ENCODE measurements around the gene FLCN.

Gene FLCN

DNA sequence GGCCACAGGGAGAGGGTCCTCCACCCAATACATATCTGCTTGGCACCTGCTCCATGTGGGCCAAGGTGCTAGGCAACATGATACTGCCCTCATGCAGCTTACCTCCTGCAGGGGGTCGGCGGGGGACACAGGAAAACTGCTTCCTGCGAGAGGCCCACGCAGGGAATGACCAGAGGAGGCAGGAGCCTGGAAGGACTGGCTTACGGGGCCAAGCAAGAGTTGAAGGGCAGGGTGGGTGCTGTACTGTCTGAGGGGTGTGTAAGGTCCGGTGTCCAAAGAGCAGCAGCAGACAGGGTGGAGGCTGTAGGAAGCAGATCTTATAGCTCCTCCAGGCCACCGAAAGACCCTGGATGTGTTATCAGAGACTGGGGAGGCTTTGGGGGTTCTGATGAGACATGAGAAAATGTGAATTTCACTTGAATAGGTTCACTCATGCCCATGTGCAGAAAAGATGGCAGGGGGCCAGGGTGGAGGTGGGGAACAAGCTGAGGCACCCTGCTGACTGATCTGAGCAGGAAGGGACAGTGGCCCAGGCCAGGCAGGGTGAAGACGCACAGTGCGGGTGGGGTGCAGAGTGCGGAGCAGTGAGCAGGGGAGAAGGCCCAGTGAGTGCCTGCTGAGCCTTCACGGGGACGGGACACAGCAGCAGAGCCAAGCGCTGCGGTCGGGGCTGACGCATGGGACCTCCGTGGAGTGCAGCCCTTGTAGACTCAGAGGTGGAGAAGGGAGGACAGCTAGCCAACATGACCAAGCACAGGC is 8.3 kb downstream of the FLCN start:
- TF ChIP-seq, protein P1, sequence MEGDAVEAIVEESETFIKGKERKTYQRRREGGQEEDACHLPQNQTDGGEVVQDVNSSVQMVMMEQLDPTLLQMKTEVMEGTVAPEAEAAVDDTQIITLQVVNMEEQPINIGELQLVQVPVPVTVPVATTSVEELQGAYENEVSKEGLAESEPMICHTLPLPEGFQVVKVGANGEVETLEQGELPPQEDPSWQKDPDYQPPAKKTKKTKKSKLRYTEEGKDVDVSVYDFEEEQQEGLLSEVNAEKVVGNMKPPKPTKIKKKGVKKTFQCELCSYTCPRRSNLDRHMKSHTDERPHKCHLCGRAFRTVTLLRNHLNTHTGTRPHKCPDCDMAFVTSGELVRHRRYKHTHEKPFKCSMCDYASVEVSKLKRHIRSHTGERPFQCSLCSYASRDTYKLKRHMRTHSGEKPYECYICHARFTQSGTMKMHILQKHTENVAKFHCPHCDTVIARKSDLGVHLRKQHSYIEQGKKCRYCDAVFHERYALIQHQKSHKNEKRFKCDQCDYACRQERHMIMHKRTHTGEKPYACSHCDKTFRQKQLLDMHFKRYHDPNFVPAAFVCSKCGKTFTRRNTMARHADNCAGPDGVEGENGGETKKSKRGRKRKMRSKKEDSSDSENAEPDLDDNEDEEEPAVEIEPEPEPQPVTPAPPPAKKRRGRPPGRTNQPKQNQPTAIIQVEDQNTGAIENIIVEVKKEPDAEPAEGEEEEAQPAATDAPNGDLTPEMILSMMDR (IDR thresholded peaks at IDR 0.05) = no peak
- Histone ChIP-seq H3K4me3 (ENCODE audit: low read depth in 1 of 2, low read length in 1 of 2) (no peak overlapping the region), H3K4me1 (ENCODE audit: control insufficient read depth in 1 of 2, insufficient read depth in 1 of 2, low read depth in 1 of 2, low read length in 1 of 2) (no peaks in the 10 kb centered on the region), H3K9me3 (no peaks in the 10 kb centered on the region), H3K36me3 (peaks cover 89% of the 10 kb centered on the region), H3K27me3 (no peaks in the 10 kb centered on the region), H3K27ac (no peak overlapping the region)

DNA sequence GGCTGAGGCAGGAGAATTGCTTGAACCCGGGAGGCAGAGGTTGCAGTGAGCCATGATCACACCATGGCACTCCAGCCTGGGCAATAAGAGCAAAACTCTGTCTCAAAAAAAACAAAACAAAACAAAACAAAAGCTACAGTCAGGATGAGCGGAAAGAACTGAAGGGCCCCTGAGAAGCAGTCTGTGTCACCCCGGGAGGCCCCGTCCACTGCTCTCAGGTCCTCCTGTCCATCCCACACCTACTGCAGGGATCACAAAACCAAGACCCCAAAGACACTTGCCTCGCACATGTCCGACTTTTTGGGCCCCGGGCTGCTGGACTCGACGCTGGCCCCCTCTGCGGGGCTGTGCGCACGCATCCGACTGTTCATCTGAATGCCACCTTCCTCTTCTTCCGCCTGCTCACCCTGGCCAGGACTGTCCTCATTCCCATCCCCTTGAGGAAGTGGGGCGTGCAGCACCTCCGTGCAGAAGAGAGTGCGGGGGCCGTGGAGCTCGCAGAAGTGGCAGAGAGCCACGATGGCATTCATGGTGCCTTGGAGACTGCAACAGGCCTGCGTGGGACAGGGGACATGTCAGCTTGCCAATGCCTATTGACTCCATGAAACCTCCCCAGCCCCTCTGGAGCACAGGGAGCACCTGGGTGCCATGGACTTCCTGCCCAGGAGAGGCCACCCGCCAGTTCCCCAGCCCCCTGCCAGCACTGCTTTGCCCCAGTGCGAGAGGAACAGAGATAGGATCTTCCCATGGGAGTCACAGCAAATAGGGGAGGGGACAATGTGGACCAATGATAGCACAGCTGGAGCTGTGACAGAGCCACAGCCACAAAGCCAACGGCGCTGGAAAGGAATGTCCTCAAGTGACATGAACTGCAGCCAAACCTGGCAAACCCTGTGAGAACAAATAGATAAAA is 9.1 kb downstream of the FLCN start:
- Histone ChIP-seq H3K36me3 (peaks cover 97% of the 10 kb centered on the region), H3K4me1 (ENCODE audit: control insufficient read depth in 1 of 2, insufficient read depth in 1 of 2, low read depth in 1 of 2, low read length in 1 of 2) (no peaks in the 10 kb centered on the region), H3K9me3 (no peaks in the 10 kb centered on the region), H3K4me3 (ENCODE audit: low read depth in 1 of 2, low read length in 1 of 2) (no peak overlapping the region), H3K27me3 (no peaks in the 10 kb centered on the region), H3K27ac (no peak overlapping the region)
- TF ChIP-seq, protein P1 (IDR thresholded peaks at IDR 0.05) = no peak

DNA sequence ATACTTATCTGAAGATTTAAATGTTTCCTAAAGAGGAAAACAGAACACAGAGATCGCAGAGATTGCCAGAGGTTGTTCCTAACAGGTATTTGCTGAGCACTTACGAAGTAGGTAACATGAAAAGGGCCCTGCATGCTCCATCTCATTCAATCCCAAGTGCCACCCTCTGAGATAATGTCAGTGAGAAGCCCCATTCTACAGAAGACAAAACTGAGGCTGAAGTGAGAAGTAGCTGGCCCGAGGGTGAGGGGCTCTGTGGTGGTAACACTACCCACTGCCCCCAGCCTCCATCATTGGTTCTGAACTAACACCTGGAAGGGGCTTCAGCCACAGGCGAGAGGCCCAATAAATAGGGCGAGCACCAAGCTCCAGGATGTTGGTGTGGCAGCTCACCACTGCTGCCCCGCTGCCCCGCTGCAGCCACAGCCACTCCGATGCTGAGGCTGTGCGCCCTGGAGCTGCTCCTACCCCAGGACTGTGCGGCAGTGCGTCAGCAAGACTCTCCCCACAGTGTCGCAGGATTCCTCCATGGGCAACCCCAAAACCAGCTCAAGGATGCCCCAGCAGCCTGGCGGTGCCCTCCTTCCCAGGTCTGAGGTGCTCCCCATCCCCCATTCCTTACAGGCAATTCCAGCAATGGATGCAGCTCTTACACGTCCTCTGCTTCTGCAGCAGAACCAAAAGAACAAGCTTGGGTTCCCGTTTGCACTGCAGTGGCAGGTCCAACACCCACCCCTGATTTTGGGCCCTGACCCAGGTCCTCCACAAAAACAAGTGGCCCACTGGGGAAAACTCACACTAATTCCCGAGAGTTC is 10.3 kb downstream of the FLCN start:
- no peaks in the 10 kb centered on the region for H3K4me1 ChIP-seq (ENCODE audit: control insufficient read depth in 1 of 2, insufficient read depth in 1 of 2, low read depth in 1 of 2, low read length in 1 of 2)
- no peak overlapping the region for H3K27ac ChIP-seq
- no peak overlapping the region for H3K4me3 ChIP-seq (ENCODE audit: low read depth in 1 of 2, low read length in 1 of 2)
- no peaks in the 10 kb centered on the region for H3K9me3 ChIP-seq
- TF ChIP-seq, protein P1 (IDR thresholded peaks at IDR 0.05) = no peak
- H3K36me3 ChIP-seq = peaks cover 98% of the 10 kb centered on the region
- no peaks in the 10 kb centered on the region for H3K27me3 ChIP-seq

DNA sequence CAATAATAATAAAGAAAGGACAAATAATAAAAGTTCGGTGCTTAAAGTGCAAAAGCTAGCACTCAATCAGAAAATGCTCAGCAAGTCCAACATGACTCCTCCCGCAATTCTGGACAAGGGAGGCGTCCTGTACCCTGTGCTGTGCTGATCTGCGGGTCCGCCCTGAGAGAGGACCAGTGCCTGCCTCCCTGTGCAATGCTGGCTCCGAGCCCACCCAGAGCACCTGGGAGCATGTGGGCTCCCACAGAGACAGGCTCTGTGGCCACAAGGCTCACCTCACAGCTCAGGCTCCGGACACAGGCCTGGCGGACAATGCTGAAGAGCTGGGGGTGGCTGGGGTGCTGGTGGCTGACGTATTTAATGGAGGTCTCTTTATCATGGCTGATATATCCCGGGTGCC is 11.1 kb downstream of the FLCN start:
- Histone ChIP-seq H3K4me1 (ENCODE audit: control insufficient read depth in 1 of 2, insufficient read depth in 1 of 2, low read depth in 1 of 2, low read length in 1 of 2) (no peaks in the 10 kb centered on the region), H3K9me3 (no peaks in the 10 kb centered on the region), H3K4me3 (ENCODE audit: low read depth in 1 of 2, low read length in 1 of 2) (no peak overlapping the region), H3K27ac (no peak overlapping the region), H3K27me3 (no peaks in the 10 kb centered on the region), H3K36me3 (peaks cover 98% of the 10 kb centered on the region)
- TF ChIP-seq, protein P1 (IDR thresholded peaks at IDR 0.05) = no peak

DNA sequence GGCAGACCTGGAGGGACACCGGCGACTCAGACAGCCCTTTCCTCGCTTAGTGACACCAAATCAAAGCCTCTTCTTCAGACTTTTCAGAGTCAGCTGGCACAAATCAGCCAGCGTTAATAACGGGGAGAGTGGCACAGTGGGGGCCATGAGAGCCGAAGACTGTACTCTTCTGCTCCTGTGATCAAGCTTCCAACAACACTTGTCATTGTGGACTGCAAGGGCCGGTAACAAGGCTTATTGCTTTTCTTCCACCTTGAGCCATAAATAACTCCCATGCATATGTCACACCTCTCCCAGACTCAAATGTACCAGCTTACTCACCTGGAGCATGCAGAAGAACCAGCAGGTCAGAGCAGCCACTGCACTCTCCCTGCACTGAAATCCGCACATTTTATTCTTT is 12.8 kb downstream of the FLCN start:
- TF ChIP-seq, protein P1 (IDR thresholded peaks at IDR 0.05) = no peak
- Histone ChIP-seq H3K27ac (no peak overlapping the region), H3K36me3 (peaks cover 100% of the 10 kb centered on the region), H3K9me3 (no peaks in the 10 kb centered on the region), H3K4me1 (ENCODE audit: control insufficient read depth in 1 of 2, insufficient read depth in 1 of 2, low read depth in 1 of 2, low read length in 1 of 2) (no peaks in the 10 kb centered on the region), H3K4me3 (ENCODE audit: low read depth in 1 of 2, low read length in 1 of 2) (no peak overlapping the region), H3K27me3 (no peaks in the 10 kb centered on the region)
